ENCODE data around the gene HIVEP3. TPM values are rescaled to one million over a fixed set of nuclear protein-coding genes. Genes with fewer than 3 reads are reported as not detected.

The HIVEP3 gene
- total RNA-seq, 3 donors from 2014 or later = 4.9 to 6.5 (median 6.1) TPM

DNA sequence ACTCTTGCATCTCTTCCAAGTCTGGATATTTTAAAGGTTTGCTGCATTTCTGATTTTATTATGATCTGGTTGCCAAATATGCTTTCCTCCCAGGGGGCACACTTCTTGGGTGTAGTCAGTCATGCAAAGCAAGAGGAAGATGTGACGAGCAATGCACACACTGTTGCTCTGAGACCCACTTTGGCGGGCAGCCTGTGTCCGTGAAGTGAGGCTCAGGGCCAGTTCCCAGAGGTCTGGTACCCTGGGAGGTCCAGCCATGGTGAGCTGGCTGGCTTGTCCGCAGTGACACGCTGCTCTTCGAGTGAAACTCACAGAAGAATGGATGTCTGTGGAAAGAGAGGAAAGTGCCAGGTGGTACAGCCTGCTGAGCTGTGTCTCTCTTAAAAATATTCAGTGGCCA, 381.5 kb downstream of the HIVEP3 start:
- no peak for ATAC-seq
- no peaks in the 10 kb centered on the region for H3K9me3 ChIP-seq
- H3K36me3 ChIP-seq (ENCODE audit: low read depth) = no peaks in the 10 kb centered on the region
- H3K4me3 ChIP-seq = no peak overlapping the region
- intact Hi-C loops (cut with DNase I, micrococcal nuclease) = no loop called here
- H3K4me1 ChIP-seq (ENCODE audit: low read depth) = peaks cover 9% of the 10 kb centered on the region
- TF ChIP-seq, protein P1, sequence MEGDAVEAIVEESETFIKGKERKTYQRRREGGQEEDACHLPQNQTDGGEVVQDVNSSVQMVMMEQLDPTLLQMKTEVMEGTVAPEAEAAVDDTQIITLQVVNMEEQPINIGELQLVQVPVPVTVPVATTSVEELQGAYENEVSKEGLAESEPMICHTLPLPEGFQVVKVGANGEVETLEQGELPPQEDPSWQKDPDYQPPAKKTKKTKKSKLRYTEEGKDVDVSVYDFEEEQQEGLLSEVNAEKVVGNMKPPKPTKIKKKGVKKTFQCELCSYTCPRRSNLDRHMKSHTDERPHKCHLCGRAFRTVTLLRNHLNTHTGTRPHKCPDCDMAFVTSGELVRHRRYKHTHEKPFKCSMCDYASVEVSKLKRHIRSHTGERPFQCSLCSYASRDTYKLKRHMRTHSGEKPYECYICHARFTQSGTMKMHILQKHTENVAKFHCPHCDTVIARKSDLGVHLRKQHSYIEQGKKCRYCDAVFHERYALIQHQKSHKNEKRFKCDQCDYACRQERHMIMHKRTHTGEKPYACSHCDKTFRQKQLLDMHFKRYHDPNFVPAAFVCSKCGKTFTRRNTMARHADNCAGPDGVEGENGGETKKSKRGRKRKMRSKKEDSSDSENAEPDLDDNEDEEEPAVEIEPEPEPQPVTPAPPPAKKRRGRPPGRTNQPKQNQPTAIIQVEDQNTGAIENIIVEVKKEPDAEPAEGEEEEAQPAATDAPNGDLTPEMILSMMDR (IDR thresholded peaks at IDR 0.05) = no peak
- DNase-seq = peak in 1 of 3 donors; percentile 28

DNA sequence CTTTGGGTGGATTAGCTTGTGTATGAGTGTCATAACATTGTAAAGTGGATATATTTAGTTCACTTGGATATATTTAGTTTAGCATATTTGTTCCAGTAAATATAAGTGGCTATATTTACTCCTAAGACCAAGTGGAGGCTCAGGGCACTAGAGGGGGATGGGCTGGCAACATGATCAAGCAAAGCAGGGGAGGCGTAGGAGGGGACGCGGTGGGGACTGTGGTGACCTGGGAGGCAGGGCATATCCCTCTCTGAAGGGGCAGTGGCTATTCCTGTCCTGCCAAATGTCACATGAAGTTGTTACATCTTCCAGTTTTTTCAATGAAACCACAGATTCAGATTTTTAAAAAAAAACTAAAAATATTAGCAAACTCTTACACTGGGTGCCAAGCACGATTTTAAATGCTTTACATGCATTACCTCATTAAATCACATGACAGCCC, 382.3 kb downstream of the HIVEP3 start:
- Histone ChIP-seq H3K4me3 (no peak overlapping the region), H3K36me3 (ENCODE audit: low read depth) (no peaks in the 10 kb centered on the region), H3K9me3 (no peaks in the 10 kb centered on the region), H3K4me1 (ENCODE audit: low read depth) (peaks cover 9% of the 10 kb centered on the region)
- intact Hi-C loops (cut with DNase I, micrococcal nuclease) = no loop called here
- no peak for ATAC-seq
- DNase-seq = peak in 1 of 3 donors; percentile 17
- TF ChIP-seq, protein P1 (IDR thresholded peaks at IDR 0.05) = no peak

DNA sequence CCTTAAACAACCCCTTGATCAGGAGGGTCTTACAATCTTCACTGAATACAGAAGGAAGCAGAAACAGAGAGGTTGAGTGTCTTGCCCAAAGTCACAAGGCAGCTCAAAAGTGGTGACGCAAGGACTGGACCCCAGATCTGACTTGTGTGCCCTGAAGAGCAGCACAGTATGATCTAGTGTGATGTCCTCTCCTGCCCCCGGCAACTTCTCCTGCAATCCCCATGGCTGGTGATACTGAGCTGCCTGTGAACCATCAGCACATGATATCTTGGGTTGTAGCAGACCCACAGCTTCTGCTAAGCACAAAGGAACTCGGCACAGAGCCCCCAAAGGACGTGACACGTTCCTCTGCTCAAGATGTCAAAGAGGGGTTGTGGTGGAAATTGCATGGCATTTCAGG, 383.0 kb downstream of the HIVEP3 start:
- ATAC-seq (no peak), DNase-seq (peak in 1 of 3 donors; percentile 8)
- no peaks in the 10 kb centered on the region for H3K9me3 ChIP-seq
- H3K4me3 ChIP-seq = no peak overlapping the region
- peaks cover 9% of the 10 kb centered on the region for H3K4me1 ChIP-seq (ENCODE audit: low read depth)
- TF ChIP-seq, protein P1 (IDR thresholded peaks at IDR 0.05) = no peak
- H3K36me3 ChIP-seq (ENCODE audit: low read depth) = no peaks in the 10 kb centered on the region
- intact Hi-C loops (cut with DNase I, micrococcal nuclease) = no loop called here

DNA sequence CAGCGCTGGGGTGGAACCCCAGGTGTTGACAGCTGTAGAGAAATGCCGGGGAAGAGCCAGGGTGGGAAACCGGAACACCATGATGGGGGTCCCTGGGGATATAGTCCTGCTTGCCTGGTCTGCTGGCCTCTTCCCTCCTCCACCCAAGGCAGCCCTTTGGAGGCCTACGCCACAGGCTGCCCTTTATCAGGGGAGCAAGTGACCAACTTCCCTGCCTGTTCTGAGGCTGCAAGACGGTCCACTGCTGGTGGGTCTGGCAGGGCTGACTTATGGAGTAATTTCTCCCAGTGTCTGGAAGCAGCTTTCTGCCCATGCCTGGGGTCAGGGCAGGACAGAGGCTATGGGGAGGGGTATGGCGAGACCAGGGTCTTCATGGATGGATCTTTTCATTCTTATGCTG, 383.4 kb downstream of the HIVEP3 start:
- Histone ChIP-seq H3K9me3 (no peaks in the 10 kb centered on the region), H3K4me1 (ENCODE audit: low read depth) (peaks cover 9% of the 10 kb centered on the region), H3K4me3 (no peak overlapping the region), H3K36me3 (ENCODE audit: low read depth) (no peaks in the 10 kb centered on the region)
- intact Hi-C loops (cut with DNase I, micrococcal nuclease) = no loop called here
- ATAC-seq = no peak
- TF ChIP-seq, protein P1 (IDR thresholded peaks at IDR 0.05) = no peak
- peak in 1 of 3 donors; percentile 8 for DNase-seq

DNA sequence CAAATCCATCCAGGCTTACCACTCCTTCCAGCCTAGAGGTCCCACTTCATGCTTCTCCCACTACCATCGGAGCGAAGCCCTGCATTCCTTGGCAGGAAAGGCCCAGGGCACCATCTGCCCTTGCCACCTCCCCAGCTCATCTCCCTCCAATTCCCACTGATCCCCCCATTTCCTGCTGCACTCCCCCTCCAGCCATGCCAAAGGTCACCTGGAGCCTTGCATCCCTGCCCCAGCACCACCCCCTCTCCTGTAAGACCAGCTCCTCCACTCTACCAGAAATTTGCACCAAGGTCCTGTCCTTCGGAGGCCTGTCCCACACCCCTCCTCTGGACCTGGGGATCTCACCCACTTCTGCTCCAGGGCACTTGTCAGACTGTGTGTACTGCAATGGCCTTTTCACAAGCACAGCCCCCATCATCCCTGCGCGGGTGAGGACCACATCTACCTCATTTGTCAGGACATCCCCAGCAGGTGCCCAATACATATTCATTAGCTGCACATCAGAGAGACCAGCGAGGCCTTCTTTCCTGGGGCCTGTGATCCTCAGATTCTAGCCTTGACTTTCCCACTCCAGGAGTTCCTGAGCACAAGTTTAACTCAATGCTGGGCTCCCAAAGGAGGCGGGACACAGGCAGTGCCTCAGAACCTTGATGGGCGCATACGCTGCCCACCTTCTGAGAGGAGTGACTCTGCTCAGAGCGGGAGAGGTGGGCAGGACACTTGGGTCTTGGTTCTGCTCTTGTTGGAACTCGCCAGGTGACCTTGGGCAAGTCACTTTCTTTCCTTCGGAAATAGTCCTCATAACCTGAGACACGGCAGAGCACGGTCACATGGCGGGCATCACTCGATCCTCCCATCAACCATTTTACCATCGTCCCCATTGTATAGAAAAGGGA, 384.3 kb downstream of the HIVEP3 start:
- TF ChIP-seq, protein P1 (IDR thresholded peaks at IDR 0.05) = no peak
- H3K9me3 ChIP-seq = no peaks in the 10 kb centered on the region
- H3K4me3 ChIP-seq = no peak overlapping the region
- intact Hi-C loops (cut with DNase I, micrococcal nuclease) = no loop called here
- H3K36me3 ChIP-seq (ENCODE audit: low read depth) = no peaks in the 10 kb centered on the region
- peak in 1 of 3 donors; percentile 19 for DNase-seq
- no peak for ATAC-seq
- peaks cover 9% of the 10 kb centered on the region for H3K4me1 ChIP-seq (ENCODE audit: low read depth)

All from mucosa of descending colon (tissue), 3 donors.